Mucosa of descending colon (tissue), 3 donors: ENCODE measurements around the gene FBXO46. TPM values are rescaled to one million over a fixed set of nuclear protein-coding genes. Genes with fewer than 3 reads are reported as not detected.
A peak's percentile ranks its signal among the peaks of the same experiment; 100 is the strongest.

Experiments
- ATAC-seq: fragments of 200-7000 bp; cut with Tn5 transposase; one replicate; pipeline ENCODE4 v1.9.1; 2020; ENCODE audit warnings: mild to moderate bottlenecking, moderate library complexity
- DNase-seq, 3 donors: peaks; one replicate each; pipeline ENCODE4 v3.0.0-alpha.2; 2020
- H3K36me3 ChIP-seq: fragments of 200-600 bp; one replicate; pipeline ENCODE4 v1.8.0; 2021; ENCODE audit warnings: low read depth, mild to moderate bottlenecking
- H3K4me1 ChIP-seq: fragments of 200-600 bp; one replicate; pipeline ENCODE4 v1.8.0; 2021; ENCODE audit warnings: low read depth, mild to moderate bottlenecking
- H3K4me3 ChIP-seq: fragments of 200-600 bp; one replicate; pipeline ENCODE4 v1.8.0; 2021; ENCODE audit warnings: mild to moderate bottlenecking
- H3K9me3 ChIP-seq: fragments of 200-600 bp; one replicate; pipeline ENCODE4 v1.8.0; 2021; ENCODE audit warnings: mild to moderate bottlenecking
- intact Hi-C, 2 donors: fragments of 100-400 bp; cut with DNase I in 1 of 2; cut with micrococcal nuclease in 1 of 2; formaldehyde crosslinking; loops; one replicate each; pipeline versions ENCODE4 v1.11.0 to v1.11.1; 2022; cut with DNase I, micrococcal nuclease
- long read RNA-seq, 2 donors: library from polyadenylated mRNA; unstranded; transcript quantifications; one replicate each; pipeline ENCODE4 v2.0.0, GENCODE V29; 2019 to 2021
- total RNA-seq, 3 donors: library from RNA; stranded (reverse); fragmentation: NEBNext Ultra II Directional in 2 of 3; extraction: Animal tissue kit (Norgen Biotek cat#: 25700) in 2 of 3; gene quantifications; one replicate each; pipeline versions ENCODE4 v1.2.1 to v1.2.4, GENCODE V29; 2021 to 2023
- TF ChIP-seq, protein P1 (sequence below): fragments of 200-600 bp; IDR thresholded peaks from one replicate; pipeline ENCODE4 v1.8.0; 2022; ENCODE audit warnings: antibody characterized with exemption, mild to moderate bottlenecking
- donor health status: DM: no; HTN: no; CAD: no; lungs with moderate emphysema.
- donor health status: DM: no; HTN: no; CAD: no.
- donor health status: DM: no; HTN: yes; CAD: no.

Gene FBXO46, protein sequence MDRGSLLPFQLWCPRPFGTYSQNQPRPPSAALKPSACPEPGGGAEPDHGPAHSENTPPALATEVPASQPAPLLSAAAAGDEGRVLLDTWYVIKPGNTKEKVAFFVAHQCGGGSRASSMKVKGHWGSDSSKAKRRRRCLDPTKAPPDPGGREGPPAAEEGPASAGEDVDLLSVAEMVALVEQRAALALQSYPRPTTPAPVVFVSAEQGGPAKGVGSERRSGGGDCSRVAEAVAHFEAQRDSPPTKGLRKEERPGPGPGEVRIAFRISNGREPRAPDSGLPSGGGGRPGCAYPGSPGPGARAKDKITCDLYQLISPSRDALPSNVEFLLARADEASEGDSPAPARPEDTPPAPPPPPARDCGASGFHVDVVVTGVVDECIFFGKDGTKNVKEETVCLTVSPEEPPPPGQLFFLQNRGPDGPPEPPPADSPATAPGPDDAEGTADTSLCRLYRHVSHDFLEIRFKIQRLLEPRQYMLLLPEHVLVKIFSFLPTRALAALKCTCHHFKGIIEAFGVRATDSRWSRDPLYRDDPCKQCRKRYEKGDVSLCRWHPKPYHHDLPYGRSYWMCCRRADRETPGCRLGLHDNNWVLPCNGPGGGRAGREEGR
- 10 to 100 TPM; 30.1 to 34.0 (median 32.3) TPM for total RNA-seq
- long read RNA-seq, donor 1, transcript FBXO46-201 (2 exons, 3,001 nt): major isoform, 5 of 28 reads
- long read RNA-seq, donor 1, partial matches to known transcripts: 0 of 28 reads
- long read RNA-seq, donor 1, other reads (novel, unspliced or antisense): 23 of 28 reads
- long read RNA-seq, donor 2, partial matches to known transcripts: 0 of 2 reads
- long read RNA-seq, donor 2, other reads (novel, unspliced or antisense): 2 of 2 reads

DNA sequence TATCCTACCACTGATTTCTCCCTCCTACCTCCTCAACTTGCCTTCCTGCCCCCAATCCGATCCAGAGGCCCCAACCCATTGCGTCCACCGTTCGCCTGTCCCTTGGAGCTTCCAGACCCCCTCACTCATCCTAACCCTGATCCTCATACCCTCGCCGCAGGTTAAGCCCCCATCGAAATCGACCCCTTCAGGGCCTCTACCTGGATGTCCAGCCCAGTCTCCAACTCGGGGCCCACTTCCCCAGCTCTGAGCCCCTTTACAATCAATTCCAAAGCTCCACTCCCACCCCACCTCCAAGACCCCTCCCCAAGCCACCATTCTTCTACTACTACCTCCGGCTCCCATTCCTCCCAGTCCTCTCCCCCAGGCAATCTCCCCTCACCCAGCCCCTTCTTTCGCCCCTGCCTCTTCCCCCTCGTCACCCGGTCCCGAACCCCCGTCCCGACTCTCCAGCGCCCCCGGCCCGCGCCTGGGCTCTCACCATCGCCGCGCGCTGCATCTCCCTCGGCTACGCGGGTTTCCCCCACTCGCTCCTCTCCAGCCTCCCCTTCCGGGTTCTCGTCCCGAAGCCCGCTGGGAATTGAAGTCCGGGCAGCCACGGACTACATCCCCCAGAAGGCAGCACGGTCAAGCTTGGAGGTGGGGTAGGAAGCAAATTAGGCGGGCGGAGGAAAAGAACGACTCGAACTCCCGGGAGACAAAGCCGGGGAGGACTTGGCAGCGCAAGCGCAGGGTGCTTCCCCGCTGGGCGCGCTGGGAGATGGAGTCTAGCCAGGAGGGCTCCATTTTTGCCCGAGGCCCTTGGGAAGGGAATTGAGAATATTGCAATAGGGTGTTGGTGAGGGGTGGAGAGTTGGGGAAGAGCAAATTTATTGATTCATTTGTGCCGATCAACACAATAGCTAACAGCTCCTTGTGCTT is at the start of gene FBXO46:
Gene FBXO46, minus strand, starts transcription at position 529 of the 921 bp plus-strand sequence. CDS start 17,401 bp downstream, outside the sequence.
- Histone ChIP-seq H3K36me3 (no peaks in the 10 kb centered on the region), H3K4me3 (peak within 1 kb of the TSS; percentile 57), H3K9me3 (no peaks in the 10 kb centered on the region), H3K4me1 (peaks cover 19% of the 10 kb centered on the region)
- DNase-seq (peak; percentile 97), ATAC-seq (peak; percentile 99)
- intact Hi-C loops: no loop called here
- TF ChIP-seq, protein P1, sequence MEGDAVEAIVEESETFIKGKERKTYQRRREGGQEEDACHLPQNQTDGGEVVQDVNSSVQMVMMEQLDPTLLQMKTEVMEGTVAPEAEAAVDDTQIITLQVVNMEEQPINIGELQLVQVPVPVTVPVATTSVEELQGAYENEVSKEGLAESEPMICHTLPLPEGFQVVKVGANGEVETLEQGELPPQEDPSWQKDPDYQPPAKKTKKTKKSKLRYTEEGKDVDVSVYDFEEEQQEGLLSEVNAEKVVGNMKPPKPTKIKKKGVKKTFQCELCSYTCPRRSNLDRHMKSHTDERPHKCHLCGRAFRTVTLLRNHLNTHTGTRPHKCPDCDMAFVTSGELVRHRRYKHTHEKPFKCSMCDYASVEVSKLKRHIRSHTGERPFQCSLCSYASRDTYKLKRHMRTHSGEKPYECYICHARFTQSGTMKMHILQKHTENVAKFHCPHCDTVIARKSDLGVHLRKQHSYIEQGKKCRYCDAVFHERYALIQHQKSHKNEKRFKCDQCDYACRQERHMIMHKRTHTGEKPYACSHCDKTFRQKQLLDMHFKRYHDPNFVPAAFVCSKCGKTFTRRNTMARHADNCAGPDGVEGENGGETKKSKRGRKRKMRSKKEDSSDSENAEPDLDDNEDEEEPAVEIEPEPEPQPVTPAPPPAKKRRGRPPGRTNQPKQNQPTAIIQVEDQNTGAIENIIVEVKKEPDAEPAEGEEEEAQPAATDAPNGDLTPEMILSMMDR: no peak

DNA sequence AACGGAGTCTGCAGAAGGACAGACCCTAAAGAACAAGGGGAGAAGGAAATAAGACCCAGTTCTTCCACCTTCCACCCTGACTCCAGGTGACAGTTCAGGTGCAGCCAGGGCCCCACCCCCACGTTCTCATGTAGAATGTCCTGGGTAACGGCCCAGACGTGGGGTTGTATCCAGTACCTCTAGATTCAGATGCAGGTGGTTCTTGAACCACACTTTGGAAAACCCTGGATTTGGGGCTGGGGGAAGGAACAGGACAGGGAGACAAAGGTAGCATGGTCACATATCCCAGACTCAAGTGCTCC is 49.4 kb upstream of the FBXO46 start:
- no peak for ATAC-seq
- Histone ChIP-seq H3K4me3 (no peak overlapping the region), H3K4me1 (peaks cover 18% of the 10 kb centered on the region), H3K36me3 (no peaks in the 10 kb centered on the region), H3K9me3 (no peaks in the 10 kb centered on the region)
- no peak for DNase-seq
- TF ChIP-seq, protein P1: no peak
- intact Hi-C loops: no loop called here

DNA sequence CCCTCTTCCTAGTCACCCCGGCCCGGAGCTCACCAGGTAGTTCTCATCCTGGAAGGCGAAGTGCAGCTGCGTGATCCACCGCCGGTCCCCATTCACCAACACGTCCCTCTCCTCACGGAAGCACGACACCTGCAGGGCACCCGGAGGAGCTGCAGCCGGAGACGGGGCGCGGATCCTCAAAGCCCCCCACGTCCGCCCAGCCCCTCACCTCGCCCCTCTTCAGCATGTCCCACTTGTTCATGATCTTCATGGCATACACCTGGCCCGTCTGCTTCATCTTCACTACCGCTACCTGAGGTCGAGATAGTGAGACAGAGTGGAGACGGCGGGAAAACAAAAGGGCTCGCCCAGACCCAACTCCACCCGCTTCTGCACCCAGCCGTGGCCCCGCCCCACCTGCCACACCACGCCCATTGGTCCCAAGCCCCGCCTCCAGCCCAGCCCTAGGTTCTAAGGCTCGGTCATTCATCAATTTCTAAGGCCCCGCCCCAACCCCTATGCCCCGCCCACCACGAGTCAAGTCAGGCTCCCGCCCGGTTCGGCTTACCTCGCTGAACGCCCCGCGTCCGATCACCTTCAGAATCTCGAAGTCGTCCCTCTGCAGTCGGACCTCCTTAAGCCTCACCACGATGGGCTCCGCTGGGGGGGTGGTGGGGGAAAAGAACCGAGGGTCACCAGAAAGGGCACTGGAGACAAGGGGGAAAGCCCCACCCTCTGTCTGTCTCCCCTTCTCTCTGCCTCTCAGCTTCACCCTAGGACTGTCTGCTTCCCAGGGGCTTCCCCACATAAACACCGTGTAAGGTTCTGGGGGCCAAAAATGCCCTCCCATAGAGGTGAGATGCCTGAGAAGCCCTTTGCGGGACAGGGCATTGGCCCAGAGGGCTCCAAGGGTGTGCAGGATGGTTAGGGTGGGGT is 48.8 kb upstream of the FBXO46 start:
- Histone ChIP-seq H3K9me3 (no peaks in the 10 kb centered on the region), H3K4me1 (peaks cover 18% of the 10 kb centered on the region), H3K36me3 (no peaks in the 10 kb centered on the region), H3K4me3 (no peak overlapping the region)
- DNase-seq (peak; percentile 94 to 99 (median 99)), ATAC-seq (peak; percentile 93)
- intact Hi-C loops: no loop called here
- TF ChIP-seq, protein P1: peak; percentile 67

DNA sequence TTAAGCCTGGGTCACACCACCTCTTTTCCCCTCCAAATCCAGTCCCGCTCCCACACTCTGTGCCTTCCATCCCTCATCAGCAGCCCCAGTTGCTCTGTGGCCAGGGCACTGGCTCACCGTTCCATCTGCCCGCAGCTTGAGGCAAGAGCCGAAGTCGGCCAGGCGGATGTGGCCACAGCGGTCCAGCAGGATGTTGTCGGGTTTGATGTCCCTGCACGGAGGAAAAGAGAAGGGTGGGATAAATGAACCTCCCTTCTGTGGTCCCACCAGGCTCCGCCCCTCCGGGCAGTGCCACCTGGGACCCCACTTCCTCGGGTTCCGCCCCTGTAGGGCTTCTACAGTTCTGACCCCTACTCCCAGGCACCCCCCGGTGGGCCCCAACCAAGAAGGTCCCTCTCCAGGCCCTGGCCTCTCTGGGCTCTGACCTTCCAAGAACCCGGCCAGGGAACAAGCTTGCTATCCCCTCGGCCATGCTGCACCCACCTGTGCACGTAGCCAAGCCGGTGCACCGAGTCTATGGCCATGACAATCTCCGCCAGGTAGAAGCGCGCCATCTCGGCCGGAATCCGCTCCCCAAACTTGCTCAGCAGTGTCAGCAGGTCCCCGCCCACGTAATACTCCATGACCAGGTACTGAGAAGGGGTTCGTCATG is 47.4 kb upstream of the FBXO46 start:
- H3K36me3 ChIP-seq: no peaks in the 10 kb centered on the region

More for the DNA sequence above, 47.4 kb upstream of the FBXO46 start:
- no peak for DNase-seq
- intact Hi-C loops: no loop called here
- H3K9me3 ChIP-seq: no peaks in the 10 kb centered on the region
- H3K4me3 ChIP-seq: no peak overlapping the region
- TF ChIP-seq, protein P1: no peak
- no peak for ATAC-seq
- peaks cover 18% of the 10 kb centered on the region for H3K4me1 ChIP-seq
